Coronary artery (tissue), 2 donors: ENCODE results near the gene CGB1.

Experiments used
- DNase-seq: peaks from one replicate; pipeline ENCODE4 v3.0.0-alpha.2; 2017; ENCODE audit warnings: low spot score
- H3K27ac ChIP-seq, 2 donors: fragments of 200-600 bp; sonication (generic); one replicate each; pipeline ENCODE4 v1.5.1; 2016 to 2019
- H3K4me3 ChIP-seq: fragments of 200-600 bp; sonication (generic); 2 replicates; pipeline ENCODE4 v1.5.1; 2016; ENCODE audit warnings: mild to moderate bottlenecking, moderate library complexity
- CTCF ChIP-seq: fragments of 200-600 bp; sonication (generic); IDR thresholded peaks from one replicate; pipeline ENCODE4 v1.5.1; 2019; ENCODE audit warnings: antibody characterized with exemption

The CGB1 gene

DNA sequence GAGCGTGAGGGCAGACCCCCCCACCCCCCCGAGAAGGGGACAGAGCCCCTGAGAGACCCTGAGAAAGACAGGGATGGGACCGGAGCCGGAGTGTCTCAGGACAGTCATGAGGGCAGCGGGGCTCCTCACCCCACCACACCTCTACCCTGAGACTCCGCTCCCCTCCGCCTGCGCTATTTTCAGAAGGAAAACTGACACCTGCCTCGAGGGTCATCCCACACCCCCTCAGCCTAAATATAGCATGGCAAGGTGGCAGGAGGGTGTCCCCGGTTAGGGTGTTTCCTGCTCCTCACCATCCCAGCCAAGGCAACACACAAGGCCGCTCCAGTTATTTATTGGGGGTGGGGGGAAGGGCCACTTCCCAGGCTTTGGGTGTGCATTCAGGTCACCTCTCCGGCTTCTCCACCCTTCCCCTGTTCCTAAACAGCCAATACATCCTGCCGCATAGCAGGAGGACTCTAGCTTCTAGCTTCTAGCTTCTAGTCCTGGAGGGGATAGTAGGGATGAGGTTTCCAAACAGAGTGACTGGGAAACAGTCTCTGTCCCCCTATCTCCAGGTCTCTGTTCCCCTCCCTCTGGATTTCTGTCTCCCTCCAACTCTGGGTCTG, 29.3 kb upstream of the CGB1 start:
- Histone ChIP-seq H3K4me3 (no peak overlapping the region), H3K27ac (no peak overlapping the region)
- TF ChIP-seq CTCF, result no peak
- no peak for DNase-seq

DNA sequence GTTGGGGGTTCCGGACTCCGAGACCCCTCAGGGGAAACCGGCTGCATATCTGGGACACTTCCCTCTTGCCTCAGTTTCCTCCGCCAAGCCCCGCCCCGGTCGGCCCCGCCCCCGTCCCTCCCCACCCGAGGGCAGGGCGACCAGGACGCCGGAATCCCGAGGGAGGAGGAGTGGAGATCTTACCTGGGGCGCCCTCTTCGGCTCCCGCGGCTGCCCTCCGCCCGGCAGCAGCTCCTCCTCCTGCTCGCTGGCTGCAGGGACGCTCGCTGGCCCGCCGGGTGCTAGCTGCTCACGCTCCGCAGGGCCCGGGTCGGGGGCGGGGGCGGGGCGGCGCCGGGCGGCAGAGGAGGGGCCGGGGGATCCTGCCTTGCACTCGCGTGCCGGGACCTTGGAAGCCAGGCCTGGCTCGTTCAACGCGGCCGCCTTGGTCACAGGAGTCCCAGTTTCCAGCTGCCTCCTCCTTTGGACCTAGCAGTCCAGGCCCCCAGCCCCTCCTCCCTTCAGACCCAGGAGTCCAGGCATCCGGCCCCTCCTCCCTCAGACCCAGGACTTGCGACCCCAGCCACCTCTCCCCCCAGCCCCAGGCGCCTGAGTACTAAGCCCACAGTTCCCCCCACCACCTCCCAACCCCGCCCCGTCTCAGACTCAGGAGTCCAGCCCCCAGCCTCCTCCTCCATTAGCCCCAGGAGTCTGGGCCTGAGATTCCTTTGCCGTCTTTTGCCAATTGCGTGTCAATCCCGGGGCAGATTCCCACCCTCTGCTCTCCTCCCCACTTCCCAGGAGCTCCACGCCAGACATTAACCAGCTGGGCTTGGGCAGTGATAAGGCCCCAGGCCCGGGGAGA, 28.3 kb upstream of the CGB1 start, which contains the start of gene NTF4:
TSS of gene NTF4 (minus strand) at position 51 of the 844 bp plus-strand sequence. CDS start 2,821 bp downstream, outside the sequence.
- no peak for TF ChIP-seq CTCF

GRCh38 chr19:49064029-49064629, 27.4 kb upstream of the CGB1 start:
- TF ChIP-seq CTCF, result no peak
- no peak overlapping the region for H3K27ac ChIP-seq
- DNase-seq, result no peak
- H3K4me3 ChIP-seq, result no peak overlapping the region

More for the DNA sequence above, 28.3 kb upstream of the CGB1 start, which contains the start of gene NTF4:
- H3K4me3 ChIP-seq, result peak within 1 kb of the TSS; percentile 55
- H3K27ac ChIP-seq, result no peak within 1 kb of the TSS
- no peak for DNase-seq

- Histone ChIP-seq H3K27ac (no peak overlapping the region), H3K4me3 (no peak overlapping the region)
- DNase-seq, result no peak
- no peak for TF ChIP-seq CTCF
Measured at GRCh38 chr19:49061445-49061844, 24.8 kb upstream of the CGB1 start.

- no peak for TF ChIP-seq CTCF
- DNase-seq, result no peak
Measured at GRCh38 chr19:49061000-49061399, 24.3 kb upstream of the CGB1 start.

DNA sequence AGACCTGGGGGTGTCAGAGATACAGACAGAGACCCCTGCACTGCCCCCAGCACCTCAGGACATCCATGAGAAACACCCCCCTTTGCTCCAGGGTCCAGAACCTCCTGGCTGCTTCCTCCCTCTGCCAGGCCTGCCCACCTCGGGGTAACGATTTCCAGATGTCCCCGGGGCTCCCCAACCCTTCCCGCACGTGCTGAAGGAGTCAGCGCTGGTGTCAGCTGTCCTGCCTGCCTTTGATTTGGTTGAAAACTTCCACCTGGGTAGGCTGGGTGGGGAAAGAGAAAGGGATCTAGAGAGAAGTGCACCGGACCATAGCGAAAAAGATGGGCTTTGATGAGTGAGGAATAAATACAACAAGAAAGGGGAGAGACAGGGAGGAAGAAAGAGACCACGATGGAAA, 22.4 kb upstream of the CGB1 start:
- no peak overlapping the region for H3K4me3 ChIP-seq
- no peak for TF ChIP-seq CTCF
- H3K27ac ChIP-seq, result no peak overlapping the region
- no peak for DNase-seq

More at GRCh38 chr19:49061000-49061399, 24.3 kb upstream of the CGB1 start:
- Histone ChIP-seq H3K27ac (no peak overlapping the region), H3K4me3 (no peak overlapping the region)
